Skeletal muscle tissue (tissue), 4 donors: Measurements from ENCODE around the gene TMEM8B. TPM values are rescaled to one million over a fixed set of nuclear protein-coding genes. Genes with fewer than 3 reads are reported as not detected.
A peak's percentile ranks its signal among the peaks of the same experiment; 100 is the strongest.

ENCODE experiments used
- H3K27ac ChIP-seq: one replicate; pipeline ENCODE4 v1.7.0; 2013; ENCODE audit warnings: mild to moderate bottlenecking, low read depth, low read length, inconsistent platforms
- H3K27me3 ChIP-seq, 3 donors: one replicate each; pipeline ENCODE4 v1.7.0; 2013; ENCODE audit warnings: low read length in 3 of 3; ENCODE audit not compliant: control insufficient read depth in 3 of 3, insufficient read depth in 3 of 3
- H3K36me3 ChIP-seq, 3 donors: one replicate each; pipeline ENCODE4 v1.7.0; 2013; ENCODE audit warnings: low read length in 3 of 3; ENCODE audit not compliant: control insufficient read depth in 3 of 3, insufficient read depth in 3 of 3
- H3K4me1 ChIP-seq, 3 donors: one replicate each; pipeline ENCODE4 v1.7.0; 2013; ENCODE audit warnings: low read length in 3 of 3, mild to moderate bottlenecking in 3 of 3; ENCODE audit not compliant: control insufficient read depth in 3 of 3, insufficient read depth in 3 of 3
- H3K4me3 ChIP-seq, 3 donors: one replicate each; pipeline ENCODE4 v1.7.0; 2013; ENCODE audit warnings: low read length in 3 of 3
- H3K9ac ChIP-seq, 3 donors: one replicate each; pipeline ENCODE4 v1.7.0; 2013; ENCODE audit warnings: low read length in 3 of 3, mild to moderate bottlenecking in 3 of 3, moderate library complexity in 2 of 3, low read depth in 1 of 3
- H3K9me3 ChIP-seq, 3 donors: one replicate each; pipeline ENCODE4 v1.7.0; 2013; ENCODE audit warnings: low read length in 3 of 3; ENCODE audit not compliant: control insufficient read depth in 3 of 3
- total RNA-seq: library from RNA; depleted of rRNA; stranded (reverse); fragments of >200 nt; gene quantifications from one replicate; pipeline ENCODE4 v1.2.3, GENCODE V29; 2014
- donor health status: Osteomylitis.

The TMEM8B gene, protein sequence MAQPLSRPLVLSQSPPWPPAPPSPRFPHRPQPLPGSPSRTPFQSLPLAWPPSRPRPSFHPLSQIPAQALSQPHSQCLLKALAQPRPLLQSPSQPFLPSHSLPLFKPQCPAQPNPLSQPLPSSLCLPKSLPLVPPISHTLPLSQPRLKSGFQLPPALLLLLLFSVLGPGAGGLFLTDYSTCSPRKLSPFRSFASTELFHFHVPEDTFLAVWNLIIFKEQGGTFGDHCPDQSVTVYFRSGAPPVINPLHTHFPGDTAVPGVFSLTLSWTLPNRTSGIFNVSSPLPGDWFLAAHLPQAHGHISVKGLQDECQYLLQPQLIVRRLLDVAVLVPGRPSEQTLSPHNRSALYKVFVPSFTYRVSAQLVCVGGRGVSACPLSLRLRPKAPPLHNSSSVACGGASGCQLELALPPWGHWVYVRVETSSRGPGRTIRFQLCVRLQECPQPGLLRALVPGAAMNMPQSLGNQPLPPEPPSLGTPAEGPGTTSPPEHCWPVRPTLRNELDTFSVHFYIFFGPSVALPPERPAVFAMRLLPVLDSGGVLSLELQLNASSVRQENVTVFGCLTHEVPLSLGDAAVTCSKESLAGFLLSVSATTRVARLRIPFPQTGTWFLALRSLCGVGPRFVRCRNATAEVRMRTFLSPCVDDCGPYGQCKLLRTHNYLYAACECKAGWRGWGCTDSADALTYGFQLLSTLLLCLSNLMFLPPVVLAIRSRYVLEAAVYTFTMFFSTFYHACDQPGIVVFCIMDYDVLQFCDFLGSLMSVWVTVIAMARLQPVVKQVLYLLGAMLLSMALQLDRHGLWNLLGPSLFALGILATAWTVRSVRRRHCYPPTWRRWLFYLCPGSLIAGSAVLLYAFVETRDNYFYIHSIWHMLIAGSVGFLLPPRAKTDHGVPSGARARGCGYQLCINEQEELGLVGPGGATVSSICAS
- total RNA-seq, result 2.6 TPM

DNA sequence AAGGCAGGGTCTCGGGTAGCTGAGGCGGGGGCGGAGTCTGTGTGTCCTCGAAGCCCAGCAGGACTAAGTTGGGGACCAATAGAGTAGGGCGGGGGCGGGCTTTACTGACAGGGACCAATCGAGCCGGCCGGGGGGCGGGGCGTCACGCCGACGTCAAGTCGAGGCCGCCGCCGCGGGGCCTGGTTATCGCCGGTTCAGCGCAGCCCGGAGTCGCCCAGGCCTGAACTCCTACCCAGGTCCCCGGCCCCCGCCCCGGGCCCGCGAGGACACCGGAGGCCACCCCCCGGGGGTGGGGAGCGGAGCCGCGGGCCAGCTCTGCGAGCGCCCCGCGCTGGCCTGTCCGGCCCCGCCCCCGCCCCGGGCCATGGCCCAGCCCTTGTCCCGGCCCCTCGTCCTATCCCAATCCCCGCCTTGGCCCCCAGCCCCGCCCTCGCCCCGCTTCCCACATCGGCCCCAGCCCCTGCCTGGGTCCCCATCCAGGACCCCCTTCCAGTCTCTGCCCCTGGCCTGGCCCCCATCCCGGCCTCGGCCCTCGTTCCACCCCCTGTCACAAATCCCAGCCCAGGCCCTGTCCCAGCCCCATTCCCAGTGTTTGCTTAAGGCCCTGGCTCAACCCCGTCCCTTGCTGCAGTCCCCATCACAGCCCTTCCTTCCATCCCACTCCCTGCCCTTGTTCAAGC, at the start of gene TMEM8B:
TMEM8B (plus strand) TSS at position 145 of the 680 bp plus-strand sequence; CDS start at position 365, 220 bp downstream.
- Histone ChIP-seq H3K4me1 (peaks cover 51 to 60% (median 60%) of the 10 kb centered on the region in 3 donors), H3K9me3 (no peaks in the 10 kb centered on the region), H3K27ac (peak within 1 kb of the TSS; percentile 83), H3K4me3 (peak within 1 kb of the TSS; percentile 79 to 95 (median 92)), H3K27me3 (no peaks in the 10 kb centered on the region), H3K9ac (peak within 1 kb of the TSS; percentile 87 to 94 (median 90)), H3K36me3 (no peaks in the 10 kb centered on the region)

DNA sequence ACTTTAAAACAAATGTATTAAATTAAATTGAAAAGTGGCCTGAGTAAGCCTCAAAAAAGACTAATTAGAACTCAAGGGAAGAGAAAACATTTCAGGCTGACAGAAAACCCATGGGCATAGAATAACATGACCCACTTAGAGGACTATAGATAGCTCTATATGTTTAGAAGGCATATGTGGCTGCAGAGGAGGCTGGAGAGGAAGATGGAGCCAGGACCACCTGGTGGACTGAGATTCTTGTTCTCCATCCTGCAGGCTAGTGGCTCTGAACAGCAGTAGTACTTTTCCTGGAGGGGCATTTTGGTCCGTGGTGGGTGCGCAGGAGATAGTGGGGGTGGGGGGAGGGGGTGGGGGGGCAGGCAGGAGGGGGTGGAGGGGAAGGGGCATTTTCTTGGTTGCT, 48.0 kb upstream of the TMEM8B start:
- no peak overlapping the region for H3K9ac ChIP-seq
- no peak overlapping the region for H3K27ac ChIP-seq
- H3K4me1 ChIP-seq, result no peaks in the 10 kb centered on the region
- H3K4me3 ChIP-seq, result no peak overlapping the region
- H3K27me3 ChIP-seq, result no peaks in the 10 kb centered on the region
- H3K9me3 ChIP-seq, result no peaks in the 10 kb centered on the region
- peaks cover 0 to 2% (median 0%) of the 10 kb centered on the region in 3 donors for H3K36me3 ChIP-seq

DNA sequence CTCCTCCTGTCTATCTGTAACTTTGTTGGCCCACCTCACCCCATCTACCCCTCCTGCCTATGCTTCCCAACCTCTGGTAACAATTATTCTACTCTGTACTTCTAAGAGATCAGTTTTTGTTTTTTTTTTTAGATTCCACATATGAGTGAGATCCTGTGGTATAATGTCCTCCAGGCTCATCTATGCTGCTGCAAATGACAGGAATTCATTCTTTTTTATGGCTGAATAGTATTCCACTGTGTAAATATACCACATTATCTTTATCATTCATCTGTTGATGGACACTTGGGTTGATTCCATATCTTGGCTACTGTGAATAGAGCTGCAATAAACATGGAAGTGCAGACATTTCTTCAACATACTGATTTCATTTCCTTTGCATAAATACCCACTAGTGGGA, 45.6 kb upstream of the TMEM8B start:
- Histone ChIP-seq H3K4me3 (no peak overlapping the region), H3K9ac (no peak overlapping the region), H3K9me3 (no peaks in the 10 kb centered on the region), H3K27me3 (no peaks in the 10 kb centered on the region), H3K36me3 (peaks cover 0 to 2% (median 0%) of the 10 kb centered on the region in 3 donors), H3K4me1 (no peaks in the 10 kb centered on the region), H3K27ac (no peak overlapping the region)

DNA sequence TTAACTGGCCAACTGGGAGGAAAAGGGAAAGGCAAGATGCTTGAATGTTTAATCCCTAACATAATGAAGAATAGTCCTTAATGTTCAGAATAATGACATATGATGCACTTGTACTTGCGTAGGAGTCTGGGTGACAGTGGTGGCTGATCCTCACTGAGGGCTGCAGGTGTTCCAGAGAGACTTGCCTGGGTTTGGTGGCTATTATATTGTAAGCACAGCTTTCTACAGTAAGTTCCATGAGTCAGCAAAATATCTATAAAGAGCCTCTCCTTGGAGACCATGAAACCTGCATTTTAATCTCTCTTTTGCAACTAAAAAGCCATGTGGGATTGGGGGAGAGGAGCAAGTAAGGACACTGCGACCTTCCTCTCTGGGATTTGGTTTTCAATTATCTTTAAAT, 39.5 kb upstream of the TMEM8B start:
- Histone ChIP-seq H3K36me3 (no peaks in the 10 kb centered on the region), H3K9ac (no peak overlapping the region), H3K27ac (no peak overlapping the region), H3K9me3 (no peaks in the 10 kb centered on the region), H3K4me3 (no peak overlapping the region), H3K27me3 (no peaks in the 10 kb centered on the region), H3K4me1 (peaks cover 31 to 32% (median 31%) of the 10 kb centered on the region in 3 donors)

DNA sequence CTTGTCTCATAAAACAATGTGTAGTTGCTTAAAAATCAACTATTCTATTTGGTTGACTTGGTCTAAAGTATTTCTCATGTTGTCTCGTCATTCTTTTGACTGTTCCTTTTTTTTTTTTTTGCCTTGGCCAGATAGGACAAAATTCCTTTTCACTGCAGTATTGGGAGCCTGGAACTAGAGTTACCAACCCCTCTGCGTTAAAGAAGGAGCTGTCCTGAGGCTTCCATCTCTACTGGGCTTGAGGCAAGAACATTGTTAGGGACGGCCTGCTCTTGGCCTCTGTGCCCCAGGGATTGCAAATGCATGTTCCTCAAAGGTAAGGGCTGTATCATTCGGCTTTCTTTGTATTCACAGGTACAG, 39.0 kb upstream of the TMEM8B start:
- peaks cover 31 to 34% (median 31%) of the 10 kb centered on the region in 3 donors for H3K4me1 ChIP-seq
- no peaks in the 10 kb centered on the region for H3K27me3 ChIP-seq
- H3K9ac ChIP-seq, result no peak overlapping the region
- H3K27ac ChIP-seq, result no peak overlapping the region
- H3K9me3 ChIP-seq, result no peaks in the 10 kb centered on the region
- no peak overlapping the region for H3K4me3 ChIP-seq
- no peaks in the 10 kb centered on the region for H3K36me3 ChIP-seq

DNA sequence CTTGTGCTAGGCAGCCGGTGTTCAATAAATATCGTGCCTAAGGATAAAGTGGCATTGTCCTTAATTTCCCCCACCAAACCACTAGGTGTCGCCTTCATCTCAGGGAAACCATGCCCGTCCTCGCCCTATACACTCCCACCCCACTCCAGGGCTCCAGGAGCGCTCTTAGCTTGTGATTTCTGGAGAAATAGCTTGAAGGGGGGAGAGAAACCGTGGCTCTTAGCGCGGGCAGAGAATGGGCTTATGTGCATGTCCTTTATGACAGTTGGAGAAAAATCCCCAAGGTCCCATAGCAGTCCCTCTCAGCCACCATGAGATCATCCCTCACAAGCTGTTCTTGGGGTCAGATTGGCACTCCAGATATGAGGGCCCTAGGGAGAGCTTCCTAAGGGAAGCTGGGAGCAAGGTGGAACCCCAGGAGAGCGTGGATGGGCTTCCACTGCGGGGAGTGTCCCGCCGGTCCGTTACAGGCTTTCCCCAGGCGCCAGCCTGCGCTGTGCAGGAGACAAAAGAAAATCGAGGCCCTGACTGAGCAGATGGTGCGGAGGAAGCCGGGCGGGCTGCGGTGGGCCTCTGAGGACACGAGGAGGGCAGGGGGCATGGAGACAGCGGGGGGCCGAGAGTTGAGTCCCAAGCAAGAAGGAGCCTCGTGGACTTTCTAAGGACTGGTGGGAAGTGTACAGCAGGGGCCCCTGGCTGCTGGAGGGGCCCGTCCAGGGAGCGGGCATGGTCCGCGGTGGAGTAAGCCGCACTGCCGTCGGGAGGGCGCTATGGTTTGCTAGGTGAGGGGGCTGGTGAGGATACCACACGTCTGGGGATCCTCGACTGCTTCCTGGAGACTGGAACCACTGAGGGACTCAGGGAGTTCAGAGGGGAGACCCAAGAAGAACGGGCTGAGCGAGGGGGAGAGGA, 38.4 kb upstream of the TMEM8B start:
- peak overlapping the region; percentile 43 for H3K27ac ChIP-seq
- no peaks in the 10 kb centered on the region for H3K27me3 ChIP-seq
- H3K36me3 ChIP-seq, result no peaks in the 10 kb centered on the region
- H3K4me1 ChIP-seq, result peaks cover 31 to 39% (median 31%) of the 10 kb centered on the region in 3 donors
- no peaks in the 10 kb centered on the region for H3K9me3 ChIP-seq
- peak overlapping the region; percentile 28 to 71 (median 68) for H3K9ac ChIP-seq
- H3K4me3 ChIP-seq, result peak overlapping the region; percentile 17 to 64 (median 32)

DNA sequence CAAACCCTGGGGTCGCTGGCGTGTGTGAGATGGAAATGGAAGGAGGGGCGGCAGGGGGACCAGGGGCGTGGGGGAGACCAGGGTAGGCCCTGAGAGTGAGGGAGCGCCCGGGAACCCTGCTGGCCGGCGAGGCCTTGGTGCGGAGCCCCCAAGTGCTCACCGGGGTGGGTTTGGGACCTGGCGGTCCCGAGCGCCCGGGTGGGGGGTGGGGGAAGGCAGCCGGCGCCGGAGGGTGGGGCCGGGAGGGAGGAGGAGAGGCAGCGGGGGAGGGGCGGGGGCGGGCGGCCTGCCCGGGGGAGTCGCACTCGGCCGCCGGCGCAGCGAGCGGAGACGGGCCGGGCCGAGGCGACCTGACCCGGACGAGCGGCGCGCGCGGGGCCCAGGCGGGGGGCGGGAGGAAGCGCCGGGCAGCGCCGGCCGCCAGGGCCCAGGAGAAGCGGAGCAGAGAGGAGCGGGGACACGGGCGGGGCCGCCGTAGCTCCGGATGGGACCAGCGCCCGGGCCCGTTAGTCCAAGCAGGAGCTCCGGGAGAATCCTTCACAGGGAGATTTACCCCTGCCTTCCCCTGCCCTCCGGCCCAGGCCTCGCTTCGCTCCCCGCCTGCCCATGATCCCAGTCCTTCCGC, 37.6 kb upstream of the TMEM8B start, which contains the start of gene NPR2:
NPR2 (plus strand) TSS at position 295 of the 625 bp plus-strand sequence. CDS start 818 bp downstream, outside the sequence.
- H3K27me3 ChIP-seq, result no peaks in the 10 kb centered on the region
- H3K4me1 ChIP-seq, result peaks cover 31 to 42% (median 31%) of the 10 kb centered on the region in 3 donors
- no peaks in the 10 kb centered on the region for H3K9me3 ChIP-seq
- peak within 1 kb of the TSS; percentile 85 to 91 (median 86) for H3K9ac ChIP-seq
- H3K27ac ChIP-seq, result peak within 1 kb of the TSS; percentile 61
- peak within 1 kb of the TSS; percentile 68 to 81 (median 76) for H3K4me3 ChIP-seq
- no peaks in the 10 kb centered on the region for H3K36me3 ChIP-seq

DNA sequence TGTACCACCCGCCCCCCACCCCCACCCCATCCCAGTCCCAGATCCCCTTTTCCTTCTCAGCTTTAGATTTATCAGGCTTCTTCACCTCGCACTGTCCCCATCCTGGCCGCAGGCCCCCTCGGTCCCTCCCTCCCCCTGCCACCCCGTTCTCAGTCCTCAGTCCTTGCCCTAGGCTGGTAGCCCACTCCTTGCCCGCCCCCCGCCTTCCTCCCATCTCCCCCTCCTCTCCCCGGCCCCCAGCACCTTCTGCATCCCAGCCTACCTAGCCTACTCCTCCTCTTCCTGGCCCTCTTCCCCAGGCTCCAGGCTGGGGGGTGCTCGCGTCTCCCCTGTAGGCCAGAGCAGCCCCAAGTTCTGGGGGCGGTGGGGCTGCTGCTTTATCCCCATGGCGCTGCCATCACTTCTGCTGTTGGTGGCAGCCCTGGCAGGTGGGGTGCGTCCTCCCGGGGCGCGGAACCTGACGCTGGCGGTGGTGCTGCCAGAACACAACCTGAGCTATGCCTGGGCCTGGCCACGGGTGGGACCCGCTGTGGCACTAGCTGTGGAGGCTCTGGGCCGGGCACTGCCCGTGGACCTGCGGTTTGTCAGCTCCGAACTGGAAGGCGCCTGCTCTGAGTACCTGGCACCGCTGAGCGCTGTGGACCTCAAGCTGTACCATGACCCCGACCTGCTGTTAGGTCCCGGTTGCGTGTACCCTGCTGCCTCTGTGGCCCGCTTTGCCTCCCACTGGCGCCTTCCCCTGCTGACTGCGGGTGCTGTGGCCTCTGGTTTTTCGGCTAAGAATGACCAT, 36.8 kb upstream of the TMEM8B start:
- no peaks in the 10 kb centered on the region for H3K27me3 ChIP-seq

More for the DNA sequence above, 36.8 kb upstream of the TMEM8B start:
- H3K9ac ChIP-seq, result peak overlapping the region; percentile 20 to 91 (median 85)
- H3K36me3 ChIP-seq, result no peaks in the 10 kb centered on the region
- H3K9me3 ChIP-seq, result no peaks in the 10 kb centered on the region
- H3K4me3 ChIP-seq, result peak overlapping the region; percentile 54 to 81 (median 76)
- H3K27ac ChIP-seq, result peak overlapping the region; percentile 61
- peaks cover 31 to 49% (median 31%) of the 10 kb centered on the region in 3 donors for H3K4me1 ChIP-seq
